Non-pigmented ciliary epithelial cell (primary cell): ENCODE data around the gene KLHL29.
"Not testable (repeated sequence)": the region's sequence is repeated elsewhere in the genome, so short reads cannot be mapped to it uniquely, and the experiment has no call there.

ENCODE experiments used
- DNase-seq: peaks from one replicate; pipeline ENCODE4 v3.0.0-alpha.2; 2010; ENCODE audit warnings: low read depth

Gene KLHL29

DNA sequence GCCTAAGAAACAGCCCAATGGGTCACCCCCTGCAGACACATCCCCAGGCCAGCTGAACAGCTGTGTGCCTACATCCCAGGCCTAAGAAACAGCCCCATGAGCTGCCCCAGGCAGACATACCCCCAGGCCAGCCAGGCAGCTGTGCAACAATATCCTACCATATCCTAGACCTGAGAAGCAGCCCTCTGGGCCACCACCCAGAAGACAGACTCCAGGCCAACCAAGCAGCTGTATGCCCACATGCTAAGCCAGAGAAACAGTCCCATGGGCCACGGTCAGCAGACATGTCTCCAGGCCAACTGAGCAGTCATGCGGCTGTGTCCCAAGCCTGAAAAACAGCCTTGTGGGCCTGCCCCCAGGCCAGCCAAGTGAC is 336.5 kb downstream of the KLHL29 start:
- no peak for DNase-seq

DNA sequence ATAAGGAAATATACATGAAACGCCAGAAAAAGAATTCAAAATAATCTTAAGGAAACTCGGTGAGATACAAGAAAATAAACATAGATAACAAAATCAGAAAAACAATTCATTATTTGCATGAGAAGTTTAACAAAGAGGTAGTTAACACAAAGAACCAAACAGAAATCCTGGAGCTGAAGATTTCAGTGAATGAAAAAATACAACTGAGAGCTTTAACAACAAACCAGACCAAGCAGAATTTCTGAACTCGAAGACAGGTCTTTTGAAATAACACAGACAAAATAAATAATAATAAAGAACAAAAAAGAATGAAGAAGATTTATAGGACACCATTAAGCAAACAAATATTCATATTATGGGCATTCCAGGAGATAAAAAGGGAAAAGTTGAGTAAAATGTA is 337.3 kb downstream of the KLHL29 start:
- no peak for DNase-seq

DNA sequence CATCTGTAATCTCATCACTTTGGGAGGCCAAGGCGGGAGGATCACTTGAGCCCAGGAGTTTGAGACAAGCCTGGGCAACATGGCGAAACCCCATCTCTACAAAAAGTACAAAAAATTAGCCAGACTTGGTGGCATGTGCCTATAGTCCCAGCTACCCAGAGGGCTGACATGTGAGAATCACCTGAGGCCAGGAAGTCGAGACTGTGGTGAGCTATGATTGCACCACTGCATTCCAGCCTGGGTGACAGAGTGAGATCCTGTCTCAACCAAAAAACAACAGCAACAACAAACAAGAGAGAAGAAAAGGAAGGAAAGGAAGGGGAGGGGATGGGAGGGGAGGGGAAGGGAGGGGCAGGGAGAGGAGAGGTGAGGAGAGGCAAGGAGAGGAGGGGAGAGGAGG is 338.1 kb downstream of the KLHL29 start:
- not testable (repeated sequence) for DNase-seq

DNA sequence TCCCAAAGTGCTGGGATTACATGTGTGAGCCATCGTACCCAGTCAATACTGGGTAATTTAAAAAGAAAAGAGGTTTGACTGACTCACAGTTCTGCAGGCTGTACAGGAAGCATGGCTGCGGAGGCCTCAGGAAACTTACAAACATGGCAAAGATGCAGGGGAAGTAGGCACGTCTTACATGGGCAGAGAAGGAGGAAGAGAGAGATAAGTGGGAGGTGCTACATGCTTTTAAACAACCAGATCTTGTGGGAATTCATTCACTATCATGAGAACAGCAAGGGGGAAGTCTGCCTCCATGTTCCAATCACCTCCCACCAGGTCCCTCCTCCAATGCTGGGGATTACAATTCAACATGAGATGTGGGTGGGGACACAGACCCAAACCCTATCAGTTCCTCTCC is 349.4 kb downstream of the KLHL29 start:
- DNase-seq: no peak

DNA sequence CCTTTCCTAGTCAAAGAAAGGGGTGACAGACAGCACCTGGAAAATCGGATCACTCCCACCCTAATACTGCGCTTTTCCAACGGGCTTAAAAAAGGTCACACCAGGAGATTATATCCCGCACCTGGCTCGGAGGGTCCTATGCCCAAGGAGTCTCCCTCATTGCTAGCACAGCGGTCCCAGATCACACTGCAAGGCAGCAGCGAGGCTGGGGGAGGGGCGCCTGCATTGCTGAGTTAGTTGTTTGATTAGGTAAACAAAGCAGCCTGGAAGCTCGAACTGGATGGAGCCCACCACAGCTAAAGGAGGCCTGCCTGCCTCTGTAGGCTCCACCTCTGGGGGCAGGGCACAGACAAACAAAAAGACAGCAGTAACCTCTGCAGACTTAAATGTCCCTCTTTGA is 351.8 kb downstream of the KLHL29 start:
- DNase-seq: not testable (repeated sequence)

DNA sequence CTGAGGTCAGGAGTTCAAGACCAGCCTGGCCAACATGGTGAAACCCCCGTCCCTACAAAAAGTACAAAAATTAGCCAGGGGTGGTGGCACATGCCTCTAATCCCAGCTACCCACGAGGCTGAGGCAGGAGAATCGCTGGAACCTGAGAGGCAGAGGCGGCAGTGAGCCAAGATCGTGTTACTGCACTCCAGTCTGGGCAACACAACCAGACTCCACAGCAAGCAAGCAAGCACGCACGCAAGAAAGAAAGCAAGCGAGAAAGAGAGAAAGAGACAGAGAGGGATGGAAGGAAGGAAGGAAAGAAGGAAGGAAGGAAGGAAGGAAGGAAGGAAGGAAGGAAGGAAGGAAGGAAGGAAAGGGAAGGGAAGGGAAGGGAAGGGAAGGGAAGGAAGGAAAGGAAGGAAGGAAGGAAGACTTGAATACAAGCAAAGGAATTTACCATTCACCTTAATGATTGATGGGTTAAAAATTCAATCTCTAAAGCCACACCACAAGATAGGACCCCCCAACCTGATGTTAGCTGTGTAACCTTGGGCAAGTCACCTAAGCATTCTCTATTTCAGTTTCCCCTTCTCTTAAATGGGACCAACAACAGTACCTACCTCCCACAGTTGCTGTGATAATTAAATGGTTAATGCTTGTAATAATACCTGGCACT is 360.2 kb downstream of the KLHL29 start:
- no peak for DNase-seq

DNA sequence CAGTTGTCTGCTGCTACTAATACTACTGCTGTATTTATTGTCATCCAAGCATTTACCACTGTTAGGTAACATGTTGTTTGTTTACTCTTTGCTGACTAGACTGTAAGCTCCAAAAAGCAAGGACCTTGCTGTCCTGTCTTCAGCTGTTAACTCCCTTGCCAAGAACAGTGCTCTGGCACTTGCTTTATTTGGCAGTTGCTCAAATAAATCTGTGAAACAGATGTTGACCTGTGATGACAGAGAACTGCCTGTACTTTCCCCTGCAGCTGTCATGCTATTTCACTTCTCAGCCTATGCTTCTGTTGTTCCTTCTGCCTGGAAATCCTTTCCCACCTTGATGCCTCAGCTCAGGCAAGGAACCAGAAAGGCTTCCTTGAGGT is 360.7 kb downstream of the KLHL29 start:
- no peak for DNase-seq

DNA sequence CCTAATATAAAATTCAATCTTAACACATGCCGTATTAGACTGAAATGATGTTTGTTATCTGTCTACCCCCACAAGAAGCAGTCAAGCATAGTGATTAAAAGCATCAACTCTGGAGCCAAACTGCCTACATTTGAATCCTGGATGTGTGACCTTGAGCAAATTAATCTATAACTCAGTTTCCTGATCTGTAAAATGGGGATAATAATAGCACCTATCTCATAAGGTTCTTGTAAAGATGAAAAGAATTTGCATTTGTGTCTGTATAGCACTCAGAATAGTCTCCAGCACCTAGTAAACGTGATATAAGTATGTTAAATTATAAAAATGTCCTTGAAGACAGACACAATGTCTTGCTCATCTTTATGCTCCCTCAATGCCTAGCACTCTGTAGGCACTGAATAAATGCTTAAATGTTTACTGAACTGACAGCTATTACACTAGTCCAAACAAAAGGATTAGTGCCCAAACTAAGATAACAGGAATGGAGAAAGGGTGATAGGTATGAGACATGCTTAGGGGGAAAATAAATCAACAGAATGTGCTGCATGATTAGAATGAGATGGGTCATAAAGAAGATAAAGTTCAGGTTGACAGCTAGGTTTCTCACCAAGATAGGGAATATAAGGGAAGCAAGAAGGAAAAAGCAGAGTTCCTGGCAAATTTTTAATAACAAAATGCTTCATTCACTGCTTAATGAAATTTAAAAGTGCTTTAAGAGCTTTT is 361.3 kb downstream of the KLHL29 start:
- no peak for DNase-seq

DNA sequence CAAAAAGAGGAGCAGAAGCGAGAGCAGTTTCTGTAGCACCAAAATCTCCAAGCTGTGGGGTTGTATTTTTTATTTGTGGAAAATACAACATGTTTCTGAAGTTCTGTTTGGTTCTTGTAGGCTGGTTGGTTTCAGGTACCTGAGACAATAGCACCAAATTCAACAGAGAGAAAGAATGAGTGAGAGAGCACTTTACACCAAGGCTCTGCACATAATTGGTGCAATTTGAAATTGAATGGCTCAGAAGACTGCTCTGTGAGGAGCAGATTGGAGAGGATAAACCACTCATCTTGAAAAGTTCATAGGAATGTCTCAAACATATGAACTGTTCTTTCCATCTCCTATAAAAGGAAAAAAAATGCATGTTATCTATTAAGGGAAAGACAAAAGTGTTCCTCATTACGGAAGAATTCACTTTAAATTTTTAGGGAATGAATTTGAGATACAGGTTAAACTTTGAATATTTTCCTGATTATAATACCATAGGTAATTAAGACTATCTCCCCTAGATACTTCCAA is 366.8 kb downstream of the KLHL29 start:
- no peak for DNase-seq

DNA sequence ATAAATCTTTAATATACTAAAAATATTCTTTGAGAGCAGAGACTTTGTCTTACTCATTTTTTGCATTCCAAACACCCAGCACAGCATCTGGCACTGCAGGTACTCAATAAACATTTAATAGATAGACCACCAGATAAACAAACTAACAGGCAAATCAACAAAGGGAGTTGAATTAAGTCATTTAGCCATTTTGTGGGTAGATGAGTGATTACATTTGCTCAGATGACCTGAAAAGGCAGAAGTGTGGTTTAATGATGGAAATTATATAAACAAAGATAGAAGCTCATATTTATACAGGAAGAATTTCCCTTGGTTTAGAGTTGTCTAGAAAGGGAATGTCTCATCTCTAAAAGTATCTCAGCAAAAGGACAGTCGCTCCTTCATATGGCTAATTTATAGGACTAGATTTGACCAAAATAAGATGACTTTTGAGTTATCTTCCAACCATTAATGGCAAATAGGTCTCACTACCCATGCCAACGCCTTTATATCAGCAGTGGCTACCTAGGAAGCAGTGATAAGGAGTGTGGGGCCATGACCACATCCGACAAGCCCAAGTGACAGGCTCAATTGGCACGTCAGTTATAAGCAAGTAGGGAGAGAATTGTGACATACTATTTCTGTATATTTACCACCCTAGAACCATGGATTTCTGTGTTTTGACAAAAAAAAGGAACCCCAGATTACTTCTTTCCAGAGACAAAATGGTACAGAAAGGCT is 368.5 kb downstream of the KLHL29 start:
- no peak for DNase-seq

DNA sequence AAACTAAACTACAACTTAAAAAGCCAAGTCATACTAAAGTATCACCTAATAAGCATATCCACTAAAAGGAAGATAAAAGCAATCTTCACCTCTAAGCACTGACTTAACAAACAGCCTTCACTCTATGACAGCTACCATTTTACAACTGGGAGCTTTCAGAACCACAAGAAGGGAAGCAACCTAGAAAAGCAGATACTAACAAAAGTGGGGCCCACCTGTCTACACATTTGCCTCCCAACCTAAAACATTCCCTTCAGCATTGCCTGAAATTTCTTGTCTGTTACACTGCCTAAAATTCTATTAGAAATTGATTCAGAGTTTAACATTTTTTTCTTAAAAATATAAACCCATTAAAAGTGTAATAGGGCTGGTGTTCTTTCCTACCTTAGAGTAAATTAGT is 370.0 kb downstream of the KLHL29 start:
- no peak for DNase-seq

DNA sequence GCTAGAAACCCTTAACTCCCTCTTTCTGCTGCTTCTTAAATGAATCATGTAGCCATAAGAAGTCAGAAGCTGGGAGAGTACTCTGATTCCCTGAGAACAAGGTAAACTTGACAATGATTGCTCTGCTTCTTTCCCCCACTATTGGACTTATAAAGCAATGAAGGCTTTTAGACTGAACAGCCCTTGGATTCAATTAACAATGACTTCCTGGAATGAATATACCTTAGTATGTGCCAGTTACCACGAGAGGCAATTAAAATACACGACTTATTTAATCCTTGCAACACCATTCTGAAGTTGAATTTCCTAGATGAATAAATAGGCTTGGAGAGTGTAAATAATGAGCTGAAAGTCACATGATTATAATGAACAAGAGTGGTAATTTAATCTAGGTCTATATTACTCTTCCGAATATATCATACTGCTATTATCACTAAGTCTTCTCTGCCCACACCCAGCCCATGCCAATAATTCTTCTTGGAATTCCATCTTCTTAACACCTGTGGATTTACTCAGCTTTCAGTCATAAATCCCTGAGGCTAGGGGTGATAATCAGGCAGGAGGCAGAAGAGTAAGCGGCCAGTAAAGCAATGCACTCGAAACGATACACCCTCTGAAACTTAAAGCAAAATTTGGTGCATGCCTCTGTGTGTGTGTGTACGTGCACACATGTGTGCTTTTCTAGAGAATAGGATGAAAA is 371.8 kb downstream of the KLHL29 start:
- DNase-seq: no peak

DNA sequence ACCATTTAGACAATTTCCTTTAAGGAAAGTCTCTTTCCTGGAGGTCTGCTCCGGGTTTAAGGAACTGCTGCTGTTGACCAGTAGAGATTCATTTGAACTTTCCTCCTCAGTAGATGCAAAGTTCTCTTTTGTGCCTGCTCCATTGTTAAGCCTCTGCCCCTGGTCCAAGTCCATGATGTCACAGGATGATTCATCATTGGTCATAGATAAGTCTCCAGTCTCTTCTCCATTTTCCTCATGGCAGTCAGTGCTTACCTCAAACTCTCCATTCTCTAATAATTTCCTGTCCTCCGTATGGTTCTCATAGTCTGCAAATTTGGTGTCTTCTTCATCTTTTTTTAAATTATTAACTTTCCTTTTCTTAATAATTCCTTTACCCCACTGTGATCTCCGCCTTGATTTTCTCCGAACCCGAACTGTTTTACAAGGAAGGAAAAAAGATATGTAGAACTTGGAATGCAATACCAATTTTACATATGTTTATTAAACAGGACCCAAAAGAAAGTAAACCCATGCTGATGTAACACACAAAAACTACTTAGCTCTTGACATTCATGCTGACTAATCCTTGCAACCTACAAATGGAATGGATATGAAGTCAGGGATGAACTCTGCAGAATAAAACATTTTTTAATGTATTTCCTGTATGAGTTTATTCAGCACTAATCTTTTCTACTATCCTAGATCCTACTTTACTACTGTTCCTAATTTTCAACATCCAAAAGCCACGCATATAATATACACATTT is 372.9 kb downstream of the KLHL29 start:
- peak; percentile 62 for DNase-seq
